ENCODE measurements around the gene DLX1.
"Not testable (repeated sequence)": the region's sequence is repeated elsewhere in the genome, so short reads cannot be mapped to it uniquely, and the experiment has no call there.

Gene DLX1

DNA sequence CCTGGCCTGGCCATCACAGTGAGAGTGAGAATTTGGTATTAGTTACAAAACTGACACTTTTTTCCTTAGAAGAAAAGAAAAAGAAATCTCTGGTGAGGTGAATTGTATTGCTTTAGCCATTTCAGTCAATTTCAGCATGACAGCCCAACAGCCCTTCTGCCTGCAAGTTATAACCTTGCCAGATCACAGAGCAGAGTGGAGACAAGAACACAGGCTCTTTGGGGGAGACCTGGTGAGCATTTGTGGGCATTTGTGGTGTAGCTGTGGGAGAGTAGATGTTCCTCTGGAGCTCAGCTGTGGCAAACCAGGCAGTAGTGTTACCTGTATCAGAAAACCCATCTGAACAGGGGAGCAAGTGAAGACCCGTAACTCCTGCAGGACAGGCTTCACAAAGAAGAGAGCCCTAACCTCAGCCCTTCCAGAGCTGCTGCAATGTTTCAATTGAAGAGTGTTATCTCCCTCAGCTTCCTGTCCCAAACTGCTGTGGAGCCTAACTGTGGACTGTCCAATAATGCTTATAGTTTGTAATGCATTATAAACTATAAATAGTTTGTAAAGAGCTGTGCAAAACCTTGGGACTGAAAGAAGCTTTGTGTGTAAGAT, 22.8 kb upstream of the DLX1 start:
- no peak overlapping the region for H3K4me3 ChIP-seq (ENCODE audit: low read depth, low read length)
- H3K9me3 ChIP-seq, result no peaks in the 10 kb centered on the region
- TF ChIP-seq, protein P1, sequence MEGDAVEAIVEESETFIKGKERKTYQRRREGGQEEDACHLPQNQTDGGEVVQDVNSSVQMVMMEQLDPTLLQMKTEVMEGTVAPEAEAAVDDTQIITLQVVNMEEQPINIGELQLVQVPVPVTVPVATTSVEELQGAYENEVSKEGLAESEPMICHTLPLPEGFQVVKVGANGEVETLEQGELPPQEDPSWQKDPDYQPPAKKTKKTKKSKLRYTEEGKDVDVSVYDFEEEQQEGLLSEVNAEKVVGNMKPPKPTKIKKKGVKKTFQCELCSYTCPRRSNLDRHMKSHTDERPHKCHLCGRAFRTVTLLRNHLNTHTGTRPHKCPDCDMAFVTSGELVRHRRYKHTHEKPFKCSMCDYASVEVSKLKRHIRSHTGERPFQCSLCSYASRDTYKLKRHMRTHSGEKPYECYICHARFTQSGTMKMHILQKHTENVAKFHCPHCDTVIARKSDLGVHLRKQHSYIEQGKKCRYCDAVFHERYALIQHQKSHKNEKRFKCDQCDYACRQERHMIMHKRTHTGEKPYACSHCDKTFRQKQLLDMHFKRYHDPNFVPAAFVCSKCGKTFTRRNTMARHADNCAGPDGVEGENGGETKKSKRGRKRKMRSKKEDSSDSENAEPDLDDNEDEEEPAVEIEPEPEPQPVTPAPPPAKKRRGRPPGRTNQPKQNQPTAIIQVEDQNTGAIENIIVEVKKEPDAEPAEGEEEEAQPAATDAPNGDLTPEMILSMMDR (IDR thresholded peaks at IDR 0.05; ENCODE audit: low read depth, low read length), result no peak
- no peaks in the 10 kb centered on the region for H3K36me3 ChIP-seq
- H3K4me1 ChIP-seq, result no peaks in the 10 kb centered on the region
- H3K27me3 ChIP-seq, result no peaks in the 10 kb centered on the region
- DNase-seq, result no peak

DNA sequence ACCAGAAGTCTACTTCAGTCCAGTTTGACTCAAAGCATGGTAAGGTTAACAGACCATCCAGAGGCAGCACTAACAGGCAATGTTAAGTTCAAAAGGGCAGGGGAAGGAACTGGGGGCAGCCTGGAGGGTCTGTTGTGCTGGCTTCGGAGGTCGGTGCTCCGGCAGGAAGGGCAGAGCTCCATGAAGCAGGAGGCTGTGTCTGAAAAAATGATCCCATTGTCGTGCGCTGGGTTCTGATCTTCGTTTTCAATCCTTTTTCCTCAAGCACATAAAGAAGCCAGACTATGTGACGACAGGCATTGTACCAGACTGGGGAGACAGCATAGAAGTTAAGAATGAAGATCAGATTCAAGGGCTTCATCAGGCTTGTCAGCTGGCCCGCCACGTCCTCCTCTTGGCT, 21.9 kb upstream of the DLX1 start:
- H3K27me3 ChIP-seq, result no peaks in the 10 kb centered on the region
- no peak overlapping the region for H3K4me3 ChIP-seq (ENCODE audit: low read depth, low read length)
- H3K9me3 ChIP-seq, result no peaks in the 10 kb centered on the region
- no peak for DNase-seq
- H3K36me3 ChIP-seq, result no peaks in the 10 kb centered on the region
- H3K4me1 ChIP-seq, result no peaks in the 10 kb centered on the region
- TF ChIP-seq, protein P1 (IDR thresholded peaks at IDR 0.05; ENCODE audit: low read depth, low read length), result no peak

DNA sequence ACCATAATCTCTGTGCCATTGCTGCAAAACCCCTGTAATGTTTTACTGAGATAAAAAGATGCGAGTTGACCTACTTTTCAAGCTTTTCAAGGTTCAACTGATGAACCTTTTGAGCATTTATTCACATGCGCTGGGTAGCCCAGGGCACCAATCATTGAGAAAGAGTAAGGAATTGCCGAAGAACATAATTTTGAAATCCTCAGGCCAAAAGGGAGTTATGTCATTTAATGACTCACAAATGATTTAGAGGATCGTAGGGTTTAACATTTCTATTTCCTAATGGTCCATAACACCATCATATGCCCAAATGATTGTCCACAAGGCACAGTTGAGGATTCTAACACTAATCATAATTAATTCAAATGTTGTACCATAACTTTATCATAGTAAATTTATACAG, 20.2 kb upstream of the DLX1 start:
- no peaks in the 10 kb centered on the region for H3K36me3 ChIP-seq
- no peaks in the 10 kb centered on the region for H3K9me3 ChIP-seq
- TF ChIP-seq, protein P1 (IDR thresholded peaks at IDR 0.05; ENCODE audit: low read depth, low read length), result no peak
- H3K4me1 ChIP-seq, result no peaks in the 10 kb centered on the region
- no peaks in the 10 kb centered on the region for H3K27me3 ChIP-seq
- H3K4me3 ChIP-seq (ENCODE audit: low read depth, low read length), result no peak overlapping the region
- no peak for DNase-seq

DNA sequence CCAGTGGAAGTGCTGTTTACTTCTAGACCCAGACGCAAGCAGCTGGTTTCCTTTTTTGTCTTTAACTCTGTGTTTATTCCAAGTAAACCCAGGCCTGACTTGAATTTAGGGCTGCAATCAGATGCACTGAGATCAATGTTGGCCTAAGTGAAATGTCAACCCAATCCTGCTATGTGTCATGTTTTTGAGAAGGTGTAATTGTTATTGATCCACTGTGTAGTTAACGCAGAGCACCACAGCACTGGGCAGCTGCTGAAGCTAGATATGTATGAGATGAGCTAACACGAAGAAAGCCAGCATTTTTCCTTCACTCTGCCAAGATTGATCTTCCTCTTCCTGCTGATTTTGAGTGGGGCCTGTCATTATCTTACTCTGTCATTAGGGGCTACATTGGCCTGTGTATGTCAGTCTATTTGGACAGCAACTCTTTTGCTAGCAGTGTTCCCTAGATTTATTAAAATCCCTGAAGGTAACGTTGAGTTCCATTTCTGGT, 18.9 kb upstream of the DLX1 start:
- DNase-seq, result no peak
- Histone ChIP-seq H3K4me1 (no peaks in the 10 kb centered on the region), H3K9me3 (no peaks in the 10 kb centered on the region), H3K36me3 (no peaks in the 10 kb centered on the region), H3K27me3 (no peaks in the 10 kb centered on the region), H3K4me3 (ENCODE audit: low read depth, low read length) (no peak overlapping the region)
- TF ChIP-seq, protein P1 (IDR thresholded peaks at IDR 0.05; ENCODE audit: low read depth, low read length), result no peak

DNA sequence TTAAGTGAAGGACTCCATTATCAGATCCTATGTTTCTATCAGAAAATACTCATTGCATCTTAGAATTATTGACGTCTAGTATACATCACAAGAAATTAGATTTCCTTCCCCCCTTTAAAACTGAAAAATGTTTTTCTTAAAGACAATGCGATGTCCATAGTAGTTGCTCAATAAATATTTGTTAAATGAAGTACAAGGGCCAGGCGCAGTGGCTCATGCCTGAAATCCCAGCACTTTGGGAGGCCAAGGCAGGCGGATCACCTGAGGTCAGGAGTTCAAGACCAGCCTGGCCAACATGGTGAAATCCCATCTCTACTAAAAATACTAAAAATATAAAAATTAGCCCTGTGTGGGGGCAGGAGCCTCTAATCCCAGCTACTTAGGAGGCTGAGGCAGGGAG, 17.4 kb upstream of the DLX1 start:
- H3K4me3 ChIP-seq (ENCODE audit: low read depth, low read length); H3K9me3 ChIP-seq; H3K4me1 ChIP-seq; H3K27me3 ChIP-seq; H3K36me3 ChIP-seq; DNase-seq: not testable (repeated sequence)

DNA sequence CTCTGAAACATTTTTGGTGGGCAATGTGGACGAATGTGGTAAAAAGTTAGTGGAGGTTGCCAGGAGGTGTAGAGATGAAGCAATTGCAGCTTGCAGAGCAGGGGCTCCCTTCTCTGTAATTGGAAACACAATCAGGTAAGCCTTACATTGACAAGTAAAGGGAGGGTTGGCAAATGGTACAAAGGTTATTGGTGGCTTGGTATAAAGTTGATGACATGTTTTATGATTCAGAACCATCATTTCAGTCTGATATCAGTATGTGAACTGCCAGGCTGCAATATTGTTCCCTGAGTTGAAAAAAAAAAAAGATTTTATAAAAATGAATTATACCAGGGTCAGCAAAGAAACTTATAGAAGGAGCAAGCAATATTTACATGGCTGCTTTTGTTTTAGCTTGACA, 14.4 kb upstream of the DLX1 start:
- DNase-seq, result no peak

More for the DNA sequence above, 14.4 kb upstream of the DLX1 start:
- H3K9me3 ChIP-seq, result no peaks in the 10 kb centered on the region
- TF ChIP-seq, protein P1 (IDR thresholded peaks at IDR 0.05; ENCODE audit: low read depth, low read length), result no peak
- H3K27me3 ChIP-seq, result no peaks in the 10 kb centered on the region
- no peak overlapping the region for H3K4me3 ChIP-seq (ENCODE audit: low read depth, low read length)
- no peaks in the 10 kb centered on the region for H3K36me3 ChIP-seq
- H3K4me1 ChIP-seq, result no peaks in the 10 kb centered on the region

Data from BE2C (cell line).